ENCODE data around the gene SIN3A. TPM values are rescaled to one million over a fixed set of nuclear protein-coding genes. Genes with fewer than 3 reads are reported as not detected.
"Not testable (repeated sequence)": the region's sequence is repeated elsewhere in the genome, so short reads cannot be mapped to it uniquely, and the experiment has no call there.

SIN3A gene
- 10 to 100 TPM; 31.5 to 53.6 (median 35.2) TPM for total RNA-seq

GRCh38 chr15:75451674-75452363 lies at the start of gene SIN3A:
SIN3A (minus strand) TSS chr15:75451690; CDS start chr15:75430375, 21,315 bp downstream.
- TF ChIP-seq, protein P1, sequence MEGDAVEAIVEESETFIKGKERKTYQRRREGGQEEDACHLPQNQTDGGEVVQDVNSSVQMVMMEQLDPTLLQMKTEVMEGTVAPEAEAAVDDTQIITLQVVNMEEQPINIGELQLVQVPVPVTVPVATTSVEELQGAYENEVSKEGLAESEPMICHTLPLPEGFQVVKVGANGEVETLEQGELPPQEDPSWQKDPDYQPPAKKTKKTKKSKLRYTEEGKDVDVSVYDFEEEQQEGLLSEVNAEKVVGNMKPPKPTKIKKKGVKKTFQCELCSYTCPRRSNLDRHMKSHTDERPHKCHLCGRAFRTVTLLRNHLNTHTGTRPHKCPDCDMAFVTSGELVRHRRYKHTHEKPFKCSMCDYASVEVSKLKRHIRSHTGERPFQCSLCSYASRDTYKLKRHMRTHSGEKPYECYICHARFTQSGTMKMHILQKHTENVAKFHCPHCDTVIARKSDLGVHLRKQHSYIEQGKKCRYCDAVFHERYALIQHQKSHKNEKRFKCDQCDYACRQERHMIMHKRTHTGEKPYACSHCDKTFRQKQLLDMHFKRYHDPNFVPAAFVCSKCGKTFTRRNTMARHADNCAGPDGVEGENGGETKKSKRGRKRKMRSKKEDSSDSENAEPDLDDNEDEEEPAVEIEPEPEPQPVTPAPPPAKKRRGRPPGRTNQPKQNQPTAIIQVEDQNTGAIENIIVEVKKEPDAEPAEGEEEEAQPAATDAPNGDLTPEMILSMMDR (IDR thresholded peaks at IDR 0.05) = no peak
- peak in 1 of 2 donors; percentile 67 for TF ChIP-seq POLR2A (IDR thresholded peaks at IDR 0.05)
- H3K27me3 ChIP-seq = no peaks in the 10 kb centered on the region
- peak within 1 kb of the TSS; percentile 88 to 98 (median 93) for H3K4me3 ChIP-seq
- peak within 1 kb of the TSS; percentile 97 to 100 (median 98) for H3K27ac ChIP-seq
- peaks cover 0 to 3% (median 0%) of the 10 kb centered on the region in 3 donors for H3K36me3 ChIP-seq
- H3K4me1 ChIP-seq = peaks cover 0 to 19% (median 2%) of the 10 kb centered on the region in 4 donors
- DNase-seq = peak; percentile 97 to 100 (median 99)
- H3K9me3 ChIP-seq = no peaks in the 10 kb centered on the region

DNA sequence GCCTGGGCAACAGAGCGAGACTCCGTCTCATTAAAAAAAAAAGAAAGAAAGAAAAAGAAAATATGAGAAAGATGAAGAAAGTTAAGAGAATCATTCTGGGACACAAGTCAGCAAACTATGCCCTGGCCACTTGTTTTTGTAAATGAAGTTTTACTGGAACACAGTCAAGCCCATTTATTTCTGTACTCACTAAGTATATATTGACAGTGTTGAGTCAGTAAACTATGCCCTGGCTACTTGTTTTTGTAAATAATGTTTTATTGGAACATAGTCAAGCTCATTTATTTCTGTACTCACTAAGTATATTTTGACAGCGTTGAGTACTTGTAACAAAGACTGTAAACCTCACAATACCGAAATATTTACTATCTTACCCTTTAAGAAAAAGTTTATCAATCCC lies 42.2 kb upstream of the SIN3A start:
- Histone ChIP-seq H3K36me3 (peaks cover 0 to 55% (median 0%) of the 10 kb centered on the region in 3 donors), H3K27ac (no peak overlapping the region), H3K27me3 (no peaks in the 10 kb centered on the region), H3K9me3 (no peaks in the 10 kb centered on the region), H3K4me1 (no peaks in the 10 kb centered on the region), H3K4me3 (no peak overlapping the region)
- no peak for TF ChIP-seq POLR2A (IDR thresholded peaks at IDR 0.05)
- TF ChIP-seq, protein P1 (IDR thresholded peaks at IDR 0.05) = no peak
- no peak for DNase-seq

- Histone ChIP-seq H3K27ac (no peak overlapping the region), H3K4me1 (no peaks in the 10 kb centered on the region), H3K36me3 (peaks cover 0 to 36% (median 0%) of the 10 kb centered on the region in 3 donors), H3K9me3 (no peaks in the 10 kb centered on the region), H3K4me3 (no peak overlapping the region), H3K27me3 (no peaks in the 10 kb centered on the region)
- no peak for TF ChIP-seq POLR2A (IDR thresholded peaks at IDR 0.05)
- TF ChIP-seq, protein P1 (IDR thresholded peaks at IDR 0.05) = no peak
- no peak for DNase-seq
These were observed 32.5 kb upstream of the SIN3A start for GRCh38 chr15:75483961-75484360.

GRCh38 chr15:75483556-75483955 lies 32.1 kb upstream of the SIN3A start:
- not testable (repeated sequence) for H3K27ac ChIP-seq, H3K27me3 ChIP-seq, H3K4me3 ChIP-seq, H3K9me3 ChIP-seq, H3K4me1 ChIP-seq, DNase-seq
- H3K36me3 ChIP-seq = peaks cover 0 to 36% (median 0%) of the 10 kb centered on the region in 3 donors

- Histone ChIP-seq H3K9me3 (no peaks in the 10 kb centered on the region), H3K4me1 (no peaks in the 10 kb centered on the region), H3K36me3 (peaks cover 0 to 37% (median 0%) of the 10 kb centered on the region in 3 donors), H3K4me3 (no peak overlapping the region), H3K27me3 (no peaks in the 10 kb centered on the region), H3K27ac (no peak overlapping the region)
- no peak for DNase-seq
- TF ChIP-seq POLR2A (IDR thresholded peaks at IDR 0.05) = no peak
- TF ChIP-seq, protein P1 (IDR thresholded peaks at IDR 0.05) = no peak
These were observed 31.6 kb upstream of the SIN3A start for GRCh38 chr15:75483106-75483505.

GRCh38 chr15:75480463-75480862 lies 29.0 kb upstream of the SIN3A start:
- not testable (repeated sequence) for DNase-seq, H3K4me3 ChIP-seq, H3K27me3 ChIP-seq, H3K9me3 ChIP-seq, H3K27ac ChIP-seq, H3K4me1 ChIP-seq
- peaks cover 0 to 44% (median 0%) of the 10 kb centered on the region in 3 donors for H3K36me3 ChIP-seq

All from Peyer's patch (tissue), 4 donors.